ENCODE results near the gene MFSD2B. TPM values are rescaled to one million over a fixed set of nuclear protein-coding genes. Genes with fewer than 3 reads are reported as not detected.

The MFSD2B gene
- polyA plus RNA-seq, 1 donor (not counting 4 experiments of a cell fraction or from before 2014, with no cell fraction given) = 0.10 TPM

GRCh38 chr2:24050041-24050979 lies 40.4 kb downstream of the MFSD2B start:
- DNase-seq (ENCODE audit: low read depth, low spot score) (no peak), FAIRE-seq (no peak)
- no peaks in the 10 kb centered on the region for H3K9me3 ChIP-seq (ENCODE audit: control insufficient read depth, low read depth, low read length)
- peak overlapping the region; percentile 69 for H3K4me2 ChIP-seq (ENCODE audit: control insufficient read depth, extremely low read depth, insufficient read depth, low read depth, low read length)
- peak overlapping the region; percentile 74 for H2AFZ ChIP-seq (ENCODE audit: control insufficient read depth, low read length)
- peaks cover 10% of the 10 kb centered on the region for H3K4me1 ChIP-seq (ENCODE audit: control insufficient read depth, extremely low read depth, insufficient read depth, low read length)
- peak overlapping the region; percentile 67 to 86 (median 76) for H3K4me3 ChIP-seq (ENCODE audit: control insufficient read depth in 2 of 3, extremely low read depth in 1 of 3, insufficient read depth in 2 of 3, low read depth in 1 of 3, low read length in 3 of 3)
- H3K79me2 ChIP-seq (ENCODE audit: control insufficient read depth, insufficient read depth, low read length) = peaks cover 10% of the 10 kb centered on the region
- peak overlapping the region; percentile 28 for H3K9ac ChIP-seq (ENCODE audit: control insufficient read depth, extremely low read depth, insufficient read depth, low read length)
- no peak overlapping the region for H3K27ac ChIP-seq (ENCODE audit: control insufficient read depth, insufficient read depth, low read length)
- dilution Hi-C loops (cut with MboI; ENCODE audit: extremely low pct_ligation_motif_present, low sequenced_read_pairs) = no loop called here
- H3K27me3 ChIP-seq (ENCODE audit: control insufficient read depth, extremely low read depth, insufficient read depth, low read length) = no peaks in the 10 kb centered on the region
- H3K36me3 ChIP-seq (ENCODE audit: control insufficient read depth in 2 of 2, extremely low read depth in 1 of 2, insufficient read depth in 2 of 2, low read length in 2 of 2) = peaks cover 0 to 1% of the 10 kb centered on the region in 2 experiments
- no peak for TF ChIP-seq EZH2 (IDR thresholded peaks at IDR 0.05; ENCODE audit: low read length)
- no peak for TF ChIP-seq CTCF (optimal IDR thresholded peaks at IDR 0.05 in 1 of 3, IDR thresholded peaks at IDR 0.05 in 1 of 3, conservative IDR thresholded peaks at IDR 0.05 in 1 of 3; ENCODE audit: extremely low read depth in 1 of 3, insufficient read depth in 2 of 3, low read length in 3 of 3)
- H4K20me1 ChIP-seq (ENCODE audit: control insufficient read depth, extremely low read depth, insufficient read depth, low read length) = no peaks in the 10 kb centered on the region
- H3K9me1 ChIP-seq (ENCODE audit: control insufficient read depth, extremely low read depth, insufficient read depth, low read length) = no peaks in the 10 kb centered on the region

GRCh38 chr2:24051833-24052232 lies 41.9 kb downstream of the MFSD2B start:
- Histone ChIP-seq H3K27me3 (ENCODE audit: control insufficient read depth, extremely low read depth, insufficient read depth, low read length) (no peaks in the 10 kb centered on the region), H3K9me3 (ENCODE audit: control insufficient read depth, low read depth, low read length) (no peaks in the 10 kb centered on the region), H3K36me3 (ENCODE audit: control insufficient read depth in 2 of 2, extremely low read depth in 1 of 2, insufficient read depth in 2 of 2, low read length in 2 of 2) (peaks cover 0 to 1% of the 10 kb centered on the region in 2 experiments), H4K20me1 (ENCODE audit: control insufficient read depth, extremely low read depth, insufficient read depth, low read length) (no peaks in the 10 kb centered on the region), H3K9me1 (ENCODE audit: control insufficient read depth, extremely low read depth, insufficient read depth, low read length) (no peaks in the 10 kb centered on the region), H3K4me2 (ENCODE audit: control insufficient read depth, extremely low read depth, insufficient read depth, low read depth, low read length) (no peak overlapping the region), H2AFZ (ENCODE audit: control insufficient read depth, low read length) (no peak overlapping the region), H3K9ac (ENCODE audit: control insufficient read depth, extremely low read depth, insufficient read depth, low read length) (no peak overlapping the region), H3K27ac (ENCODE audit: control insufficient read depth, insufficient read depth, low read length) (no peak overlapping the region), H3K79me2 (ENCODE audit: control insufficient read depth, insufficient read depth, low read length) (peaks cover 2% of the 10 kb centered on the region), H3K4me1 (ENCODE audit: control insufficient read depth, extremely low read depth, insufficient read depth, low read length) (peaks cover 5% of the 10 kb centered on the region), H3K4me3 (ENCODE audit: control insufficient read depth in 2 of 3, extremely low read depth in 1 of 3, insufficient read depth in 2 of 3, low read depth in 1 of 3, low read length in 3 of 3) (no peak overlapping the region)
- FAIRE-seq = no peak
- no peak for DNase-seq (ENCODE audit: low read depth, low spot score)
- TF ChIP-seq EZH2 (IDR thresholded peaks at IDR 0.05; ENCODE audit: low read length) (no peak), CTCF (optimal IDR thresholded peaks at IDR 0.05 in 1 of 3, IDR thresholded peaks at IDR 0.05 in 1 of 3, conservative IDR thresholded peaks at IDR 0.05 in 1 of 3; ENCODE audit: extremely low read depth in 1 of 3, insufficient read depth in 2 of 3, low read length in 3 of 3) (no peak)
- dilution Hi-C loops (cut with MboI; ENCODE audit: extremely low pct_ligation_motif_present, low sequenced_read_pairs) = no loop called here

Data from keratinocyte (primary cell).